GM19455 (cell line): Measurements from ENCODE around the gene CDH15.
"Not testable (repeated sequence)": the region's sequence is repeated elsewhere in the genome, so short reads cannot be mapped to it uniquely, and the experiment has no call there.

Experiments
- ATAC-seq: cut with Tn5 transposase; IDR thresholded peaks from one replicate; pipeline ENCODE4 v1.9.1; 2021; ENCODE audit not compliant: unreplicated experiment

CDH15 gene

GRCh38 chr16:89155851-89156739 lies 15.5 kb upstream of the CDH15 start:
- ATAC-seq = no peak

- ATAC-seq = no peak
These were observed 14.6 kb upstream of the CDH15 start for GRCh38 chr16:89156740-89157645.

- no peak for ATAC-seq
These were observed 13.8 kb upstream of the CDH15 start for GRCh38 chr16:89157778-89158177.

- no peak for ATAC-seq
These were observed 12.3 kb upstream of the CDH15 start for GRCh38 chr16:89159066-89159849.

GRCh38 chr16:89159850-89160354 lies 11.6 kb upstream of the CDH15 start:
- no peak for ATAC-seq

GRCh38 chr16:89160977-89161701 lies 10.4 kb upstream of the CDH15 start:
- ATAC-seq = no peak

GRCh38 chr16:89161763-89162713 lies 9.5 kb upstream of the CDH15 start:
- no peak for ATAC-seq

- no peak for ATAC-seq
These were observed 8.3 kb upstream of the CDH15 start for GRCh38 chr16:89163297-89163696.

- ATAC-seq = no peak
These were observed 7.1 kb upstream of the CDH15 start for GRCh38 chr16:89164436-89164835.

- no peak for ATAC-seq
These were observed 6.5 kb upstream of the CDH15 start for GRCh38 chr16:89164847-89165680.

GRCh38 chr16:89165681-89165979 lies 5.9 kb upstream of the CDH15 start:
- not testable (repeated sequence) for ATAC-seq

GRCh38 chr16:89166696-89167424 lies 4.7 kb upstream of the CDH15 start:
- ATAC-seq = no peak

GRCh38 chr16:89167425-89167941 lies 4.1 kb upstream of the CDH15 start:
- ATAC-seq = no peak

- ATAC-seq = no peak
These were observed 3.0 kb upstream of the CDH15 start for GRCh38 chr16:89168381-89169189.

GRCh38 chr16:89169778-89170177 lies 1.8 kb upstream of the CDH15 start:
- no peak for ATAC-seq

GRCh38 chr16:89170346-89171215 lies 967 bp upstream of the CDH15 start:
- ATAC-seq = no peak
